Type B pancreatic cell (in vitro differentiated cells): ENCODE results near the gene LRIG1. TPM values are rescaled to one million over a fixed set of nuclear protein-coding genes. Genes with fewer than 3 reads are reported as not detected.

Experiments
- DNase-seq: peaks from one replicate; pipeline ENCODE4 v3.0.0; 2021; ENCODE audit warnings: mixed read lengths; ENCODE audit not compliant: unreplicated experiment; ENCODE audit errors: extremely low spot score
- H3K27ac Mint-ChIP-seq: 2 replicates; pipeline ENCODE4 v1.8.0; 2021; ENCODE audit warnings: mild to moderate bottlenecking, mixed read lengths
- H3K27me3 Mint-ChIP-seq: 2 replicates; pipeline ENCODE4 v1.8.0; 2021; ENCODE audit warnings: mixed read lengths
- H3K36me3 Mint-ChIP-seq: 2 replicates; pipeline ENCODE4 v1.8.0; 2021; ENCODE audit warnings: mixed read lengths
- H3K4me1 Mint-ChIP-seq: one replicate; pipeline ENCODE4 v1.8.0; 2021; ENCODE audit warnings: mixed read lengths; ENCODE audit not compliant: unreplicated experiment
- H3K4me3 Mint-ChIP-seq: 2 replicates; pipeline ENCODE4 v1.8.0; 2021; ENCODE audit warnings: mild to moderate bottlenecking, mixed read lengths
- H3K9me3 Mint-ChIP-seq: 2 replicates; pipeline ENCODE4 v1.8.0; 2021; ENCODE audit warnings: mixed read lengths
- total RNA-seq: library from RNA; stranded (reverse); gene quantifications from 2 replicates; pipeline ENCODE4 v1.2.1, GENCODE V29; 2021; ENCODE audit warnings: low replicate concordance
- TF ChIP-seq, protein P1 (sequence below): fragments of 200-600 bp; sonication (generic); conservative IDR thresholded peaks from 2 replicates; pipeline ENCODE4 v1.5.0; 2021; ENCODE audit warnings: antibody characterized with exemption, mild to moderate bottlenecking

LRIG1 gene
- total RNA-seq, 1 donor from 2014 or later: 28.9 TPM

DNA sequence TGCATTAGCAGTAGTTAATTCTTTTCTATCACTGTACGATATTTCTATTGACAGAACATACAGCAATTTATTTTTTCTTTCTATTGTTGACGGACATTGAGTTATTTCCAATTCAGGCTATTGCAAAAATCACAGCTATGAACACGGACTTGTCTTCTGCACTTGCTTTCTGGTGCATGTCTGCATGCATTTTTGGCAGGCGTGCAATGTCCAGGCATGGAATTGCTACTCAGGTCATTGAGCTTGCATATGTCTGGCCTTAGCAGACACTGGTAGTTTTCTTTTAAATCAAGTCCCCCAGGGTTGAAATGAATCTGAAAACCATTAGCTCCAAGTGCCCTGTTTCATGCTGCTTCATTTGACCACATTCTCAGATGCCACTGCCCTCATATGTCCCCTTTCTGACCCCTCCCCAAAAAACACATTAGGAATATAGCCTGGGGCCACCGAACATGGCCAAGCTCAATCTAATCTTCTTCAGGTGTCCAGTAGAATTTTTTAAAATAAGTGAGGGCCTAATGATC, 72.8 kb downstream of the LRIG1 start:
- no peak for DNase-seq
- TF ChIP-seq, protein P1, sequence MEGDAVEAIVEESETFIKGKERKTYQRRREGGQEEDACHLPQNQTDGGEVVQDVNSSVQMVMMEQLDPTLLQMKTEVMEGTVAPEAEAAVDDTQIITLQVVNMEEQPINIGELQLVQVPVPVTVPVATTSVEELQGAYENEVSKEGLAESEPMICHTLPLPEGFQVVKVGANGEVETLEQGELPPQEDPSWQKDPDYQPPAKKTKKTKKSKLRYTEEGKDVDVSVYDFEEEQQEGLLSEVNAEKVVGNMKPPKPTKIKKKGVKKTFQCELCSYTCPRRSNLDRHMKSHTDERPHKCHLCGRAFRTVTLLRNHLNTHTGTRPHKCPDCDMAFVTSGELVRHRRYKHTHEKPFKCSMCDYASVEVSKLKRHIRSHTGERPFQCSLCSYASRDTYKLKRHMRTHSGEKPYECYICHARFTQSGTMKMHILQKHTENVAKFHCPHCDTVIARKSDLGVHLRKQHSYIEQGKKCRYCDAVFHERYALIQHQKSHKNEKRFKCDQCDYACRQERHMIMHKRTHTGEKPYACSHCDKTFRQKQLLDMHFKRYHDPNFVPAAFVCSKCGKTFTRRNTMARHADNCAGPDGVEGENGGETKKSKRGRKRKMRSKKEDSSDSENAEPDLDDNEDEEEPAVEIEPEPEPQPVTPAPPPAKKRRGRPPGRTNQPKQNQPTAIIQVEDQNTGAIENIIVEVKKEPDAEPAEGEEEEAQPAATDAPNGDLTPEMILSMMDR: no peak
- no peak overlapping the region for H3K27ac Mint-ChIP-seq
- H3K27me3 Mint-ChIP-seq: no peaks in the 10 kb centered on the region
- peaks cover 14% of the 10 kb centered on the region for H3K36me3 Mint-ChIP-seq
- H3K9me3 Mint-ChIP-seq: peaks cover 3% of the 10 kb centered on the region
- no peak overlapping the region for H3K4me3 Mint-ChIP-seq
- H3K4me1 Mint-ChIP-seq: peaks cover 49% of the 10 kb centered on the region

DNA sequence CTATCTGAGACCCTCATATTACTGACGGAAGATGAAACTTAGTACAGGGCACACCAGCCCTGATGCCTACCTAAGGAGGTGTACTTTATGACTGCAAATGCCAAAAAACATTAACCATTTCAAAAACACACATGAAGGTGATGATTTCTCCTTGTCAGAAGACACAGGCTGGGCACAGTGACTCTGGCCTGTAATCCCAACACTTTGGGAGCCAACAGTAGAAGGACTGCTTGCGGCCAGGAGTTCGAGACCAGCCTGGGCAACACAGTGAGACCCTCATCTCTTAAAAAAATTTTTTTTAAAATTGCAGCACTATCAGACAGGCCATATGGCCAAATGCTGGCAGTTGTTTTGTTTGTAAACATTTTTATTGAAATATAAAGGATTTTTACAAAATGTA, 73.5 kb downstream of the LRIG1 start:
- no peak overlapping the region for H3K27ac Mint-ChIP-seq
- H3K4me1 Mint-ChIP-seq: peaks cover 49% of the 10 kb centered on the region
- no peak for DNase-seq
- no peak overlapping the region for H3K4me3 Mint-ChIP-seq
- TF ChIP-seq, protein P1: no peak
- H3K9me3 Mint-ChIP-seq: peaks cover 3% of the 10 kb centered on the region
- no peaks in the 10 kb centered on the region for H3K27me3 Mint-ChIP-seq
- peaks cover 19% of the 10 kb centered on the region for H3K36me3 Mint-ChIP-seq

DNA sequence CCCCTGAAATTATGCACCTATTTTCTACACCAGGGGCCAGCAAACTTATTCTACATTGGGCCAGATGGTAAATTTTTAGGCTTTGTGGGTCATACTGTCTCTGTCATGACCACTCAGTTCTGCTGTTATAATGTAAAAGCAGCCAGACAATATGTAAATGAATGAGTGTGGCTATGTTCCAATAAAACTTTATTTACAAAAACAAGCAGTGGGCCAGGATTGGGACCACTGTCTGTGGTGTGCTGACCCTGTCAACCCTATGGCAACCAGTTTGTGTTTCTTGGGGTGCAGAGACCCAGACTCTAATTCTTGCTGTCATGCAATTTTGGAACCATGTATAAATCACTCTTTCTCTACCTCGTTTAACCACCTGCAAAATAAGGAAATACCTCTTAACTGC, 74.7 kb downstream of the LRIG1 start:
- H3K4me1 Mint-ChIP-seq: peaks cover 49% of the 10 kb centered on the region
- H3K36me3 Mint-ChIP-seq: peaks cover 23% of the 10 kb centered on the region
- no peak overlapping the region for H3K27ac Mint-ChIP-seq
- TF ChIP-seq, protein P1: no peak
- DNase-seq: no peak
- no peak overlapping the region for H3K4me3 Mint-ChIP-seq
- no peaks in the 10 kb centered on the region for H3K27me3 Mint-ChIP-seq
- H3K9me3 Mint-ChIP-seq: peaks cover 3% of the 10 kb centered on the region

DNA sequence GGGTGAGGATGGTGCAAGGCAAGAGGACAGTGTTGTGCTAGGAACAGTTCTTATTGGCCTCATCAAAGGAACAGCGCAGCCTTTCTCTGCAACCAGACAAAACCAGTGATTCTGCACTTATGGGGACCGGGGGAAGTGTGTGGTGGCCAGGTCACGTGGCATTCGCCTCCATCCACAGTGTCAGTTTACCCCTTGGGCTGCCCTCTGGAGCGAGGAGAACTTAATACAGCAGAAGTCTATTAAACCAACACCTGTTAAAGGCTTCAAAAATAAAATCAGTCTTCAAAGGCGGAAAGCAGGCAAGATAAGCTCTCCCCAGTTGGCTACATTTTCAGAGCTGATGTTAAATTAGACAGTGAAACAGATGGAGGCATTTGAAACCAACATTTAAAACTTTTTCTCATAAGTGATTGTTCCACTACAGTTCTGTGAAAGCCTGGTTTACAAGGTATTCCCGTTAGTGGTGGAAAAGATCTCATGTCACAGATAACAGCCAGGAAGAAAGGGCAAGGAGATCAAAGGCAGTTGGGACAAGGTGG, 75.2 kb downstream of the LRIG1 start:
- H3K4me3 Mint-ChIP-seq: no peak overlapping the region
- DNase-seq: no peak
- H3K36me3 Mint-ChIP-seq: peaks cover 23% of the 10 kb centered on the region
- no peak overlapping the region for H3K27ac Mint-ChIP-seq
- H3K27me3 Mint-ChIP-seq: no peaks in the 10 kb centered on the region
- TF ChIP-seq, protein P1: no peak
- H3K9me3 Mint-ChIP-seq: peaks cover 6% of the 10 kb centered on the region
- peaks cover 44% of the 10 kb centered on the region for H3K4me1 Mint-ChIP-seq

DNA sequence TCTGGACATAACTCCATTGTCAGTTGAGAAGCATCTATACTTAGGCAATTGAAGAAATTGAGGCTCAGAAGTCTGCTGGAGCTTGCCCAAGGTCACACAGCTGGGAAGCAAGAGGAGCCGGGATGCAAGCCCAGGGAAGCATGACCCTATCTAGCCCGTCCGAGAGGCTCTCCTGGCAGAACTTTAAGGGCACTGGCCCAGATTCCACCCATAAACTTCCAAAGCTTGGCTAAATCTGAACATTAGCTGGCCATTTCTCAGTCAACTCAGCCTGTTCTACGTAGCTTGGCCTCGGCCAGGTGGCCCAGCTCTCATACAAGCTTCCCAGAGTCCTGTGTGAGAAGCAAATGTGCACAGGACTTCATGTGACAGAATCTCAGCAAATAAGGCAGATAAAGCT, 75.8 kb downstream of the LRIG1 start:
- H3K4me1 Mint-ChIP-seq: peaks cover 44% of the 10 kb centered on the region
- no peaks in the 10 kb centered on the region for H3K27me3 Mint-ChIP-seq
- DNase-seq: no peak
- no peak overlapping the region for H3K27ac Mint-ChIP-seq
- TF ChIP-seq, protein P1: no peak
- H3K36me3 Mint-ChIP-seq: peaks cover 28% of the 10 kb centered on the region
- no peak overlapping the region for H3K4me3 Mint-ChIP-seq
- peaks cover 12% of the 10 kb centered on the region for H3K9me3 Mint-ChIP-seq
